Sigmoid colon (tissue), 4 donors: ENCODE data around the gene CAMSAP3.
"Not testable (repeated sequence)": the region's sequence is repeated elsewhere in the genome, so short reads cannot be mapped to it uniquely, and the experiment has no call there.

Experiments
- EP300 ChIP-seq, 4 donors: sonication (generic); formaldehyde crosslinking; IDR thresholded peaks; one replicate each; pipeline ENCODE4 v1.6.1; 2017; ENCODE audit warnings: antibody characterized with exemption in 4 of 4
- POLR2A ChIP-seq, 2 donors: fragments of 450-650 bp; IDR thresholded peaks; one replicate each; pipeline ENCODE4 v1.6.1; 2016; ENCODE audit warnings: antibody characterized with exemption in 2 of 2, mild to moderate bottlenecking in 2 of 2, moderate library complexity in 2 of 2
- TF ChIP-seq, protein P1 (sequence below), 4 experiments: fragments of 450-650 bp in 3 of 4; fragments of 200-600 bp in 1 of 4; IDR thresholded peaks; one replicate each; pipeline ENCODE4 v1.5.1; 2016 to 2019; ENCODE audit warnings: antibody characterized with exemption in 4 of 4, mild to moderate bottlenecking in 3 of 4, moderate library complexity in 2 of 4

DNA sequence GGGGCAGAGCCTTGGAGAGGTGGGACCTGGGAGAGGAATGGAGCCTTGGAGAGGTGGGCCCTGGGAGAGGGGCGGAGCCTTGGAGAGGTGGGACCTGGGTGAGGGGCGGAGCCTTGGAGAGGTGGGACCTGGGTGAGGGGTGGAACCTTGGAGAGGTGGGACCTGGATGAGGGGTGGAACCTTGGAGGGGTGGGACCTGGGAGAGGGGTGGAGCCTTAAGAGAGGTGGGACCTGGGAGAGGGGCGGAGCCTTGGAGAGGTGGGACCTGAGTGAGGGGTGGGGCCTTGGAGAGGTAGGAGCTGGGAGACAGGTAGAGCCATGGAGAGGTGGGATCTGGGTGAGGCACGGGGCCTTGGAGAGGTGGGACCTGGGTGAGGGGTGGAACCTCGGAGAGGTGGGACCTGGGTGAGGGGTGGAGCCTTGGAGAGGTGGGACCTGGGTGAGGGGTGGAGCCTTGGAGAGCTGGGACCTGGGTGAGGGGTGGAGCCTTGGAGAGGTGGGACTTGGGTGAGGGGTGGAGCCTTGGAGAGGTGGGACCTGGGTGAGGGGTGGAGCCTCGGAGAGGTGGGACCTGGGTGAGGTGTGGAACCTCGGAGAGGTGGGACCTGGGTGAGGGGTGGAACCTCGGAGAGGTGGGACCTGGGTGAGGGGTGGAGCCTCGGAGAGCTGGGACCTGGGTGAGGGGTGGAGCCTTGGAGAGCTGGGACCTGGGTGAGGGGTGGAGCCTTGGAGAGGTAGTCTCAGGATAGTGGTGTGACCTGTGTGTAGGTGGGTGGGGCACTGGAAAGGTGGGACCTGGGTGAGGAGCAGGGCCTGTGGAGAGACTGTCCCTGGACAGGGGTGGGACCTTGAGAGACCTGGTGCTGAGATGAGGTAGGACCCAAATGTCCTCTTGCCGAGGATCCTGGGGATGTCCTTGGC lies 48.2 kb downstream of the CAMSAP3 start:
- TF ChIP-seq, protein P1, sequence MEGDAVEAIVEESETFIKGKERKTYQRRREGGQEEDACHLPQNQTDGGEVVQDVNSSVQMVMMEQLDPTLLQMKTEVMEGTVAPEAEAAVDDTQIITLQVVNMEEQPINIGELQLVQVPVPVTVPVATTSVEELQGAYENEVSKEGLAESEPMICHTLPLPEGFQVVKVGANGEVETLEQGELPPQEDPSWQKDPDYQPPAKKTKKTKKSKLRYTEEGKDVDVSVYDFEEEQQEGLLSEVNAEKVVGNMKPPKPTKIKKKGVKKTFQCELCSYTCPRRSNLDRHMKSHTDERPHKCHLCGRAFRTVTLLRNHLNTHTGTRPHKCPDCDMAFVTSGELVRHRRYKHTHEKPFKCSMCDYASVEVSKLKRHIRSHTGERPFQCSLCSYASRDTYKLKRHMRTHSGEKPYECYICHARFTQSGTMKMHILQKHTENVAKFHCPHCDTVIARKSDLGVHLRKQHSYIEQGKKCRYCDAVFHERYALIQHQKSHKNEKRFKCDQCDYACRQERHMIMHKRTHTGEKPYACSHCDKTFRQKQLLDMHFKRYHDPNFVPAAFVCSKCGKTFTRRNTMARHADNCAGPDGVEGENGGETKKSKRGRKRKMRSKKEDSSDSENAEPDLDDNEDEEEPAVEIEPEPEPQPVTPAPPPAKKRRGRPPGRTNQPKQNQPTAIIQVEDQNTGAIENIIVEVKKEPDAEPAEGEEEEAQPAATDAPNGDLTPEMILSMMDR (IDR thresholded peaks at IDR 0.05), result not testable (repeated sequence)
- not testable (repeated sequence) for TF ChIP-seq EP300, POLR2A (IDR thresholded peaks at IDR 0.05)
